Lower lobe of right lung (tissue), 2 donors: ENCODE measurements around the gene ASF1B. TPM values are rescaled to one million over a fixed set of nuclear protein-coding genes. Genes with fewer than 3 reads are reported as not detected.

ENCODE experiments used
- ATAC-seq, 2 donors: fragments of 200-7000 bp; cut with Tn5 transposase; one replicate each; pipeline ENCODE4 v1.9.1; 2020 to 2022; ENCODE audit warnings: mild to moderate bottlenecking in 2 of 2, moderate library complexity in 2 of 2
- DNase-seq: peaks from one replicate; pipeline ENCODE4 v3.0.0-alpha.2; 2020
- H3K27ac ChIP-seq: fragments of 200-600 bp; one replicate; pipeline ENCODE4 v1.8.0; 2022
- H3K27me3 ChIP-seq: fragments of 200-600 bp; one replicate; pipeline ENCODE4 v1.8.0; 2022; ENCODE audit warnings: low read depth
- H3K36me3 ChIP-seq: fragments of 200-600 bp; one replicate; pipeline ENCODE4 v1.8.0; 2022; ENCODE audit warnings: mild to moderate bottlenecking
- H3K4me1 ChIP-seq: fragments of 200-600 bp; one replicate; pipeline ENCODE4 v1.8.0; 2022
- H3K4me3 ChIP-seq: fragments of 200-600 bp; one replicate; pipeline ENCODE4 v1.8.0; 2022; ENCODE audit warnings: mild to moderate bottlenecking
- H3K9me3 ChIP-seq: fragments of 200-600 bp; one replicate; pipeline ENCODE4 v1.8.0; 2022
- intact Hi-C: fragments of 100-400 bp; cut with DNase I; formaldehyde crosslinking; loops from one replicate; pipeline ENCODE4 v1.11.0; 2022
- total RNA-seq: library from RNA; stranded (reverse); fragmentation: NEBNext Ultra II Directional; extraction: Animal tissue kit (Norgen Biotek cat#: 25700); gene quantifications from one replicate; pipeline ENCODE4 v1.2.1, GENCODE V29; 2021
- TF ChIP-seq, protein P1 (sequence below): fragments of 200-600 bp; IDR thresholded peaks from one replicate; pipeline ENCODE4 v1.8.0; 2022; ENCODE audit warnings: antibody characterized with exemption, mild to moderate bottlenecking
- donor health status: DM: no; HTN: yes; CAD: no; lungs with severe emphysema.

ASF1B gene
- total RNA-seq, 1 donor from 2014 or later = 2.6 TPM

- Histone ChIP-seq H3K27ac (no peak overlapping the region), H3K9me3 (no peaks in the 10 kb centered on the region), H3K4me1 (no peaks in the 10 kb centered on the region), H3K4me3 (no peak overlapping the region), H3K27me3 (no peaks in the 10 kb centered on the region), H3K36me3 (peaks cover 76% of the 10 kb centered on the region)
- DNase-seq (no peak), ATAC-seq (no peak)
- TF ChIP-seq, protein P1, sequence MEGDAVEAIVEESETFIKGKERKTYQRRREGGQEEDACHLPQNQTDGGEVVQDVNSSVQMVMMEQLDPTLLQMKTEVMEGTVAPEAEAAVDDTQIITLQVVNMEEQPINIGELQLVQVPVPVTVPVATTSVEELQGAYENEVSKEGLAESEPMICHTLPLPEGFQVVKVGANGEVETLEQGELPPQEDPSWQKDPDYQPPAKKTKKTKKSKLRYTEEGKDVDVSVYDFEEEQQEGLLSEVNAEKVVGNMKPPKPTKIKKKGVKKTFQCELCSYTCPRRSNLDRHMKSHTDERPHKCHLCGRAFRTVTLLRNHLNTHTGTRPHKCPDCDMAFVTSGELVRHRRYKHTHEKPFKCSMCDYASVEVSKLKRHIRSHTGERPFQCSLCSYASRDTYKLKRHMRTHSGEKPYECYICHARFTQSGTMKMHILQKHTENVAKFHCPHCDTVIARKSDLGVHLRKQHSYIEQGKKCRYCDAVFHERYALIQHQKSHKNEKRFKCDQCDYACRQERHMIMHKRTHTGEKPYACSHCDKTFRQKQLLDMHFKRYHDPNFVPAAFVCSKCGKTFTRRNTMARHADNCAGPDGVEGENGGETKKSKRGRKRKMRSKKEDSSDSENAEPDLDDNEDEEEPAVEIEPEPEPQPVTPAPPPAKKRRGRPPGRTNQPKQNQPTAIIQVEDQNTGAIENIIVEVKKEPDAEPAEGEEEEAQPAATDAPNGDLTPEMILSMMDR = no peak
- intact Hi-C loops = no loop called here
Measured at GRCh38 chr19:14105680-14106079, 30.7 kb downstream of the ASF1B start.

DNA sequence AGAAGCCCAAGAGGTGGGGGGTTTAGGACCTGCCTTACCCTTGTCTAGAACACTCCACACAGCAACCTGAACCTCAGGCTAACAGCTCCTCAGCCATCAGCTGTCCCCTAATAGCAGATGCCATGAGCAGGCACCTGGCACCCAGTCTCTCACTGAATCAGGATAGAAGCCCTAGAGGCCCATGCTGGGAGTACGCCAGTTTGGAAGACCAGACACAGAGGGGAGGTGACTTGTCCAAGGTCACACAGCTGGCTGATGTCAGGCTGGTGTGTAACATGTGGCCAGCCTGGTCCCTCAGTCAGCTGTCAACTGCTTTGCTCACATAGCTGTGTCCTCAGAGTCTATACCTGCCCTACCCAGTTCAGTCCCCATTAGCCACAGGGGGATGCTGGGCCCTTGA lies 33.1 kb downstream of the ASF1B start:
- H3K9me3 ChIP-seq = no peaks in the 10 kb centered on the region
- no peak overlapping the region for H3K27ac ChIP-seq
- H3K4me3 ChIP-seq = no peak overlapping the region
- no peaks in the 10 kb centered on the region for H3K4me1 ChIP-seq
- H3K36me3 ChIP-seq = peaks cover 94% of the 10 kb centered on the region
- intact Hi-C loops = no loop called here
- TF ChIP-seq, protein P1 = no peak
- ATAC-seq (no peak), DNase-seq (no peak)
- H3K27me3 ChIP-seq = no peaks in the 10 kb centered on the region

DNA sequence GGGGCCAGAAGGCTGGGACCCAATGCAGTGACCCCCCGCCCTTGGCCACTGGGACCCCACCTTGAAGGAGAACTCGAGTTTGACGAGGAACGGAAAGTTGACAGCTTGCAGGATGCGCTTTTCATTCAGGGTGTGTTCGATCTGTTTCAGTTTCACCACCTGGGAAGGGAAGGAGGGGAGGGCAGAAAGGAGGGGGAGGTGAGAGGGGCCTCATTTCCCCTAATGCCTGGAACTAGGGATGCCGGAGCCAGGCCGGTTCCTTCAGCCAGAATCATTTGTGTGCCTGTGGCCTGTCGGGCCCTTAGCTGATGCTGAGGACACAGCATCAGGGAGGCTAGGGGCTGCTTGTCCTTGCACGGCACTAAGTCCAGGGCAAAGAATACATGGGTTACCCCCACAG lies 33.6 kb downstream of the ASF1B start:
- Histone ChIP-seq H3K36me3 (peaks cover 96% of the 10 kb centered on the region), H3K4me1 (no peaks in the 10 kb centered on the region), H3K9me3 (no peaks in the 10 kb centered on the region), H3K4me3 (no peak overlapping the region), H3K27ac (no peak overlapping the region), H3K27me3 (no peaks in the 10 kb centered on the region)
- TF ChIP-seq, protein P1 = no peak
- no peak for ATAC-seq
- intact Hi-C loops = no loop called here
- DNase-seq = no peak

DNA sequence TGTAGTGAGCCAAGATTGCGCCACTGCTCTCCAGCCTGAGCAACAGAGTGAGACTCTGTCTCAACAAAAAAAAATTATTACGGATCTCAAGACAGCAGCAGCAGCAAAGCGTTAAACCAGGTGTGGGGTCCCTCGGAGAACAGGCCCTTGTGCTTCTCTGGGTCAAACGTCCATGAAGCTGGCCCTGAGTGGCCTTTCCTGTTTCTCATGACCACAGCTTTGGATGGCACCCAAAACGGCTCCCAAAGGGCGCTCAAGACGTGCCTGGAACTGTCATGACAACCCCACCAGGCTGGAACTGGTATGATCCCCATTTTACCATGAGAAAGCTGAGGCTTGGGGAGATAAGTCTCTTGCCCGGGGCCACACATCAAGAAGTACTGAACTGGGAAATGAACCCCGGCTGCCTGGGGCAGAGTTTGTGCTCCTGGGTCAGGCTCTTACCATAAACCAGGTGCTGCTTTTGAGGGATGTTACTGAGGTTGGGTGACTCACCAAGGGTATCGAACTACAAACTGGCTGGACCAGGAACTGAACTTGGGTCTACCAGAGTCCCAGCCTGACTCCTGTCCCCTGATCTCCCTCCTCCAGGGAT lies 34.2 kb downstream of the ASF1B start:
- no peak for ATAC-seq
- DNase-seq = no peak
- H3K36me3 ChIP-seq = peaks cover 96% of the 10 kb centered on the region
- H3K4me3 ChIP-seq = no peak overlapping the region
- no peaks in the 10 kb centered on the region for H3K27me3 ChIP-seq
- TF ChIP-seq, protein P1 = no peak
- H3K4me1 ChIP-seq = no peaks in the 10 kb centered on the region
- no peaks in the 10 kb centered on the region for H3K9me3 ChIP-seq
- no peak overlapping the region for H3K27ac ChIP-seq
- intact Hi-C loops = no loop called here

DNA sequence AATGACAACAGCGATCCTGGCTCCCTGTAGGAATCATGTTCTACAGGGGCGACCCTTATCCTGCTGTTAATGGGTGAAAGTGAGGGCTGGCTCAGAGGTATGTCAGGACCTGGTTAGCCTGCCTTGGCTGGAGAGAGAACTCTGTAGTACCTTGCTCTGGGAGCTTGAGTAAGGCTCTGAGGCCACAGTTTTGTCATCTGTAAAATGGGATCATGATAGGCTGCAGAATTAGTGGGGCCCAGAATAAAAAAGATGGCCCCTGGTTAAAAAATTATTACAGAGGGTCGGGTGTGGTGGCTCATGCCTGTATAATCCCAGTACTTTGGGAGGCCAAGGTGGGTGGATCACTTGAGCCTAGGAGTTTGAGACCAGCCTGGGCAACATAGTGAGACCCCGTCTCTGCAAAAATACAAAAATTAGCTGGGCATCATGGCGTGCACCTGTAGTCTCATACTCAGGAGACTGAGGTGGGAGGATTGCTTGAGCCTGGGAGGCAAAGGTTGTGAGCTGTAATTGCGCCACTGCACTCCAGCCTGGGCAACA lies 35.3 kb downstream of the ASF1B start:
- DNase-seq (no peak), ATAC-seq (no peak)
- TF ChIP-seq, protein P1 = no peak
- intact Hi-C loops = no loop called here
- H3K27me3 ChIP-seq = no peaks in the 10 kb centered on the region
- peaks cover 95% of the 10 kb centered on the region for H3K36me3 ChIP-seq
- no peaks in the 10 kb centered on the region for H3K9me3 ChIP-seq
- H3K27ac ChIP-seq = no peak overlapping the region
- no peaks in the 10 kb centered on the region for H3K4me1 ChIP-seq
- no peak overlapping the region for H3K4me3 ChIP-seq
